Pancreas (tissue), 10 donors: ENCODE results near the gene CPLX1. TPM values are rescaled to one million over a fixed set of nuclear protein-coding genes. Genes with fewer than 3 reads are reported as not detected.

Source experiments
- ATAC-seq, 4 donors: fragments of 200-7000 bp; cut with Tn5 transposase; one replicate each; pipeline versions ENCODE4 v1.8.0 to v1.9.1; 2020; ENCODE audit warnings: mild to moderate bottlenecking in 4 of 4, moderate library complexity in 4 of 4
- DNase-seq, 6 donors: peaks; one replicate each; pipeline ENCODE4 v3.0.0-alpha.2; 2020
- FAIRE-seq: peaks from 2 replicates; lab custom pipeline; 2012; peaks lifted over from hg19 to GRCh38; lab: Jason Lieb, UNC
- H3K27ac ChIP-seq, 4 donors: fragments of 200-600 bp; sonication (generic); 1 replicate in 3 of 4; 2 replicates in 1 of 4; pipeline versions ENCODE4 v1.5.0 to v1.8.0; 2020
- H3K27me3 ChIP-seq, 4 donors: fragments of 200-600 bp; one replicate each; pipeline ENCODE4 v1.8.0; 2021
- H3K36me3 ChIP-seq, 3 donors: fragments of 200-600 bp; sonication (generic) in 1 of 3; one replicate each; pipeline versions ENCODE4 v1.5.0 to v1.8.0; 2020 to 2021
- H3K4me1 ChIP-seq, 3 donors: fragments of 200-600 bp; one replicate each; pipeline ENCODE4 v1.8.0; 2021
- H3K4me3 ChIP-seq, 4 donors: fragments of 200-600 bp; sonication (generic) in 2 of 4; one replicate each; pipeline versions ENCODE4 v1.5.0 to v1.8.0; 2020 to 2021
- H3K9me3 ChIP-seq, 4 donors: fragments of 200-600 bp; one replicate each; pipeline ENCODE4 v1.8.0; 2021
- CTCF ChIP-seq, 4 donors: fragments of 200-600 bp; sonication (generic) in 3 of 4; IDR thresholded peaks; one replicate each; pipeline versions ENCODE4 v1.5.0 to v1.8.0; 2021; ENCODE audit warnings: antibody characterized with exemption in 4 of 4
- WGBS, 2 donors: extraction: QIAGEN DNeasy Blood & Tissue Kit; methylation state at CpG; one replicate each; pipeline ENCODE4 v1.1.7; 2013; 5-methylcytosine and 5-hydroxymethylcytosine counted together
- intact Hi-C, 3 donors: fragments of 100-400 bp; cut with DNase I; formaldehyde crosslinking; loops; one replicate each; pipeline versions ENCODE4 v1.11.1 to v1.14.2; 2022
- polyA plus RNA-seq, 2 donors: library from polyadenylated mRNA; stranded (reverse); fragments of 200-250 nt; gene quantifications; one replicate each; pipeline ENCODE4 v1.2.3, GENCODE V29; 2013
- total RNA-seq, 6 donors: library from RNA; stranded (reverse); fragmentation: NEBNext Ultra II Directional in 4 of 6; extraction: Animal tissue kit (Norgen Biotek cat#: 25700) in 4 of 6; gene quantifications; one replicate each; pipeline versions ENCODE4 v1.2.1 to v1.2.4, GENCODE V29; 2021 to 2023
- donor health status: healthy with polysubstance abuse.
- donor health status: DM: no; HTN: no; CAD: no; lungs with moderate emphysema.
- donor health status: DM: no; HTN: no; CAD: no.
- donor health status: control.
- donor health status: control.
- donor health status: Bipolar disorder and iron deficiency.
- donor health status: DM: yes; HTN: yes; CAD: no.
- donor health status: DM: no; HTN: no; CAD: no.
- donor health status: DM: no; HTN: no; CAD: no.
- donor health status: DM: yes; HTN: yes; CAD: no.

CPLX1 gene
- total and polyA plus RNA-seq, 8 donors = 0.51 to 7.7 (median 1.4) TPM

GRCh38 chr4:858041-858481 lies 32.1 kb upstream of the CPLX1 start:
- 96 to 97% methylated on average over 17 of the region's 17 CpGs for WGBS, 2 donors
- ATAC-seq = no peak

GRCh38 chr4:857461-857860 lies 31.5 kb upstream of the CPLX1 start:
- peak in 1 of 6 donors; percentile 1 for DNase-seq
- no peak overlapping the region for H3K27ac ChIP-seq
- H3K4me3 ChIP-seq = no peak overlapping the region
- TF ChIP-seq CTCF (IDR thresholded peaks at IDR 0.05) = no peak
- H3K27me3 ChIP-seq = no peaks in the 10 kb centered on the region
- WGBS, 2 donors = 95 to 96% methylated on average over 11 of the region's 11 CpGs
- no peaks in the 10 kb centered on the region for H3K4me1 ChIP-seq
- no peak for ATAC-seq
- H3K36me3 ChIP-seq = peaks cover 0 to 37% (median 5%) of the 10 kb centered on the region in 3 donors
- FAIRE-seq = no peak
- intact Hi-C loops = no loop called here
- no peaks in the 10 kb centered on the region for H3K9me3 ChIP-seq

More at GRCh38 chr4:858041-858481, 32.1 kb upstream of the CPLX1 start:
- Histone ChIP-seq H3K4me1 (no peaks in the 10 kb centered on the region), H3K4me3 (no peak overlapping the region), H3K9me3 (no peaks in the 10 kb centered on the region), H3K27me3 (no peaks in the 10 kb centered on the region), H3K27ac (no peak overlapping the region), H3K36me3 (peaks cover 0 to 41% (median 6%) of the 10 kb centered on the region in 3 donors)
- intact Hi-C loops = no loop called here
- no peak for TF ChIP-seq CTCF (IDR thresholded peaks at IDR 0.05)
- FAIRE-seq (no peak), DNase-seq (peak in 1 of 6 donors; percentile 6)

GRCh38 chr4:856225-856901 lies 30.4 kb upstream of the CPLX1 start:
- DNase-seq (peak in 1 of 6 donors; percentile 8), FAIRE-seq (no peak), ATAC-seq (no peak)
- no peaks in the 10 kb centered on the region for H3K9me3 ChIP-seq
- H3K27me3 ChIP-seq = no peaks in the 10 kb centered on the region
- H3K4me3 ChIP-seq = no peak overlapping the region
- no peak overlapping the region for H3K27ac ChIP-seq
- no peak for TF ChIP-seq CTCF (IDR thresholded peaks at IDR 0.05)
- WGBS, 2 donors = 96% methylated on average over 3 of the region's 3 CpGs
- H3K4me1 ChIP-seq = no peaks in the 10 kb centered on the region
- peaks cover 0 to 40% (median 5%) of the 10 kb centered on the region in 3 donors for H3K36me3 ChIP-seq
- intact Hi-C loops = no loop called here

DNA sequence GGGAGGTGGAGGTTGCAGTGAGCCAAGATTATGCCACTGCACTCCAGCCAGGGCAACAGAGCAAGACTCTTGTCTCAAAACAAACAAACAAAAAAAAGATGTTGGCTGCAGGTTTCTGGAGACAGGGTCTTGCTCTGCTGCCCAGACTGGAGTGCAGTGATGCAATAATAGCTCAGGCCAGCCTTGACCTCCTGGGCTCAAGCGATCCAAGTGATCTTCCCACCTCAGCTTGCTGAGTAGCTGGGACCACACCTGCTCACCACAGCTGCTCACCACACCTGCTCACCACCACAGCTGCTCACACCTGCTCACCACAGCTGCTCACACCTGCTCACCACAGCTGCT lies 29.9 kb upstream of the CPLX1 start:
- Histone ChIP-seq H3K9me3 (no peaks in the 10 kb centered on the region), H3K4me3 (no peak overlapping the region), H3K36me3 (peaks cover 0 to 39% (median 5%) of the 10 kb centered on the region in 3 donors), H3K27me3 (no peaks in the 10 kb centered on the region), H3K27ac (no peak overlapping the region), H3K4me1 (no peaks in the 10 kb centered on the region)
- ATAC-seq (no peak), DNase-seq (peak in 2 of 6 donors; percentile 9 to 45), FAIRE-seq (no peak)
- no peak for TF ChIP-seq CTCF (IDR thresholded peaks at IDR 0.05)
- intact Hi-C loops = no loop called here
- 51 to 75% methylated on average over 1 of the region's 1 CpG for WGBS, 2 donors

DNA sequence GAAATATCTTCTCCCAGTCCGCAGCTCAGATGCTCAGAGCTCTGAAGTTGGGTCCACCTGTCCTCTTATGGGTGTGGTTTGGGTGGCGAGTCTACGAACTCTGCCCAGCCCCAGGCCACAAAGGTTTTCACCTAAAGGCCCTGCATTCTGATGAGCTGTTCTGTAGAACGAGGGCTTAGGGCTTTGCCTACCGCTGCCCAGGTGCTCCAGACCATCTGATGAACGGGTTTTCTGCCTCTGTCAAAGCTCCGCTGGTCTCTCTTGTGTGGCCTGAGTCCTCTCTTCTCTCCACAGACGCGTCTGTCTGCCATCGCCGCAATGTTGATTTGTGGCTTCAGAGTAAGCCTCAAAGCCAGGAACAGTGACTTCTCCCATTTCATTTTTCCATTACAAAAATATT lies 28.4 kb upstream of the CPLX1 start:
- H3K27ac ChIP-seq = no peak overlapping the region
- H3K36me3 ChIP-seq = peaks cover 5 to 40% (median 6%) of the 10 kb centered on the region in 3 donors
- intact Hi-C loops = no loop called here
- no peak overlapping the region for H3K4me3 ChIP-seq
- no peak for TF ChIP-seq CTCF (IDR thresholded peaks at IDR 0.05)
- H3K27me3 ChIP-seq = no peaks in the 10 kb centered on the region
- no peak for FAIRE-seq
- DNase-seq = no peak
- 92 to 93% methylated on average over 11 of the region's 11 CpGs for WGBS, 2 donors
- ATAC-seq = no peak
- no peaks in the 10 kb centered on the region for H3K9me3 ChIP-seq
- H3K4me1 ChIP-seq = no peaks in the 10 kb centered on the region
